ENCODE results near the gene LINS1. TPM values are rescaled to one million over a fixed set of nuclear protein-coding genes. Genes with fewer than 3 reads are reported as not detected.
A peak's percentile ranks its signal among the peaks of the same experiment; 100 is the strongest.
"Not testable (repeated sequence)": the region's sequence is repeated elsewhere in the genome, so short reads cannot be mapped to it uniquely, and the experiment has no call there.

Gene LINS1
- total RNA-seq, 6 experiments from 2014 or later = 7.2 to 11.9 (median 7.4) TPM

GRCh38 chr15:100596792-100597191, 5.2 kb downstream of the LINS1 start:
- no peak for DNase-seq
- H3K9me3 Mint-ChIP-seq = peaks cover 5% of the 10 kb centered on the region
- H3K27me3 Mint-ChIP-seq (ENCODE audit: insufficient read depth) = peaks cover 1% of the 10 kb centered on the region; the same call in 1 of the 2 replicates
- no peak for TF ChIP-seq CTCF (IDR thresholded peaks at IDR 0.05)
- H3K4me3 Mint-ChIP-seq = no peak overlapping the region
- peaks cover 6% of the 10 kb centered on the region; the same call in 1 of the 2 replicates for H3K36me3 Mint-ChIP-seq (ENCODE audit: low read depth)
- peaks cover 12% of the 10 kb centered on the region for H3K4me1 Mint-ChIP-seq (ENCODE audit: low read depth)
- H3K27ac Mint-ChIP-seq = no peak overlapping the region

- no peak for DNase-seq
- Mint-ChIP-seq H3K27ac (no peak overlapping the region), H3K36me3 (ENCODE audit: low read depth) (peaks cover 9% of the 10 kb centered on the region; the same call in 1 of the 2 replicates)
Observed at GRCh38 chr15:100595964-100596363, 6.0 kb downstream of the LINS1 start.

GRCh38 chr15:100593431-100593830, 8.6 kb downstream of the LINS1 start:
- Mint-ChIP-seq H3K27me3 (ENCODE audit: insufficient read depth) (peaks cover 1% of the 10 kb centered on the region; the same call in 1 of the 2 replicates), H3K9me3 (peaks cover 29% of the 10 kb centered on the region), H3K4me3 (no peak overlapping the region), H3K4me1 (ENCODE audit: low read depth) (peaks cover 12% of the 10 kb centered on the region), H3K27ac (no peak overlapping the region), H3K36me3 (ENCODE audit: low read depth) (peaks cover 24% of the 10 kb centered on the region)
- DNase-seq = no peak
- no peak for TF ChIP-seq CTCF (IDR thresholded peaks at IDR 0.05)

More at GRCh38 chr15:100595964-100596363, 6.0 kb downstream of the LINS1 start:
- no peak for TF ChIP-seq CTCF (IDR thresholded peaks at IDR 0.05)
- Mint-ChIP-seq H3K4me3 (no peak overlapping the region), H3K9me3 (peaks cover 9% of the 10 kb centered on the region), H3K4me1 (ENCODE audit: low read depth) (peaks cover 12% of the 10 kb centered on the region), H3K27me3 (ENCODE audit: insufficient read depth) (peaks cover 1% of the 10 kb centered on the region; the same call in 1 of the 2 replicates)

- Mint-ChIP-seq H3K36me3 (ENCODE audit: low read depth) (peaks cover 29% of the 10 kb centered on the region), H3K4me3 (no peak overlapping the region), H3K4me1 (ENCODE audit: low read depth) (peaks cover 12% of the 10 kb centered on the region), H3K27me3 (ENCODE audit: insufficient read depth) (peaks cover 1% of the 10 kb centered on the region; the same call in 1 of the 2 replicates), H3K27ac (peak overlapping the region; percentile 60), H3K9me3 (peaks cover 34% of the 10 kb centered on the region)
- TF ChIP-seq CTCF (IDR thresholded peaks at IDR 0.05) = no peak
- DNase-seq = peak; percentile 61
Observed at GRCh38 chr15:100592898-100593297, 9.1 kb downstream of the LINS1 start.

- TF ChIP-seq CTCF (IDR thresholded peaks at IDR 0.05) = no peak
- H3K9me3 Mint-ChIP-seq = peaks cover 42% of the 10 kb centered on the region
- H3K27me3 Mint-ChIP-seq (ENCODE audit: insufficient read depth) = peaks cover 1% of the 10 kb centered on the region; the same call in 1 of the 2 replicates
Observed at GRCh38 chr15:100591835-100592234, 10.1 kb downstream of the LINS1 start.

GRCh38 chr15:100591163-100591562, 10.8 kb downstream of the LINS1 start:
- not testable (repeated sequence) for H3K27ac Mint-ChIP-seq; H3K27me3 Mint-ChIP-seq (ENCODE audit: insufficient read depth); H3K4me3 Mint-ChIP-seq; DNase-seq
- Mint-ChIP-seq H3K9me3 (peaks cover 42% of the 10 kb centered on the region), H3K4me1 (ENCODE audit: low read depth) (peaks cover 12% of the 10 kb centered on the region), H3K36me3 (ENCODE audit: low read depth) (peaks cover 39% of the 10 kb centered on the region)

More at GRCh38 chr15:100591835-100592234, 10.1 kb downstream of the LINS1 start:
- Mint-ChIP-seq H3K4me3 (no peak overlapping the region), H3K27ac (no peak overlapping the region), H3K4me1 (ENCODE audit: low read depth) (peaks cover 12% of the 10 kb centered on the region), H3K36me3 (ENCODE audit: low read depth) (peaks cover 36% of the 10 kb centered on the region)
- no peak for DNase-seq
